ENCODE results near the gene ZNF98.

ZNF98 gene

DNA sequence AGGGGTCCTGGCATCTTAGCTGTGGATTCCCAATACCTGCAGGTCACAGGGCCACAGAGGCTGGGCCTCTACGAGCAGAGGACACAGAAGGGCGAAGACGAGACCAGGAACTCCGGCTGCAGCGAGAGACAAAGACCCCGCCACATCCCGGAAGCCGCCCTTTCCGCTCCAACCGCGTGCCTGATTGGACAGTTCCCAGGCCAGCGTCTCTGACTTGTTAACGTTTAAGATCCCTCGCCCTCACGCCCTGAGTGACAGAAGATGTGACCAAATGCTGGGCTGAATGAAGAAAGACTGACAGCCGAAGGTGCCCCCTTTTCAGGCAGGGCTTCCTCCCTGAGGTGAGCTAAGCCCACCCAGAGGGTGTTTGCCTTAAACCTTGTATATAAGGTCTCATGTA, at the start of gene ZNF98:
TSS of gene ZNF98 (minus strand) at position 136 of the 400 bp plus-strand sequence. CDS start at position 14, 122 bp downstream.
- no peak for DNase-seq

DNA sequence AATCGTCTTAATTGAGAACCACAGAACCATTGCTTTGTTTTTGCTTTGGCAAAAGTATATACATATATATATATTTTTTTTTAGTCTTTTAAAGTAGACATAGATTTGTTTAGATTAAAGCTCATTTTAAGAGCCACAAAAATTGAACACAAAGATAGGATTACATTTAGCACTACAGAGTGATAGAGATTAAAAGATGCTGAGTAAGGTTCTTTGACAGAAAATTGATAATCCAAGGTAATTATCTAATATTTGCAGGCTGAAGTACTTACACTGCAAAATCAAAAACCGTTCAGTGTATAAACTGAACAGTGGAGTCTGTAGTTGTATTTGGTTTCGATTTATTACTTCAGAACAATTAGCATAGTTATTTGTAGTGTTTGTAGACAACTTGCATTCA, 24.5 kb upstream of the ZNF98 start:
- DNase-seq = no peak

- no peak for DNase-seq
Measured at GRCh38 chr19:22438011-22438410, 15.9 kb upstream of the ZNF98 start.

DNA sequence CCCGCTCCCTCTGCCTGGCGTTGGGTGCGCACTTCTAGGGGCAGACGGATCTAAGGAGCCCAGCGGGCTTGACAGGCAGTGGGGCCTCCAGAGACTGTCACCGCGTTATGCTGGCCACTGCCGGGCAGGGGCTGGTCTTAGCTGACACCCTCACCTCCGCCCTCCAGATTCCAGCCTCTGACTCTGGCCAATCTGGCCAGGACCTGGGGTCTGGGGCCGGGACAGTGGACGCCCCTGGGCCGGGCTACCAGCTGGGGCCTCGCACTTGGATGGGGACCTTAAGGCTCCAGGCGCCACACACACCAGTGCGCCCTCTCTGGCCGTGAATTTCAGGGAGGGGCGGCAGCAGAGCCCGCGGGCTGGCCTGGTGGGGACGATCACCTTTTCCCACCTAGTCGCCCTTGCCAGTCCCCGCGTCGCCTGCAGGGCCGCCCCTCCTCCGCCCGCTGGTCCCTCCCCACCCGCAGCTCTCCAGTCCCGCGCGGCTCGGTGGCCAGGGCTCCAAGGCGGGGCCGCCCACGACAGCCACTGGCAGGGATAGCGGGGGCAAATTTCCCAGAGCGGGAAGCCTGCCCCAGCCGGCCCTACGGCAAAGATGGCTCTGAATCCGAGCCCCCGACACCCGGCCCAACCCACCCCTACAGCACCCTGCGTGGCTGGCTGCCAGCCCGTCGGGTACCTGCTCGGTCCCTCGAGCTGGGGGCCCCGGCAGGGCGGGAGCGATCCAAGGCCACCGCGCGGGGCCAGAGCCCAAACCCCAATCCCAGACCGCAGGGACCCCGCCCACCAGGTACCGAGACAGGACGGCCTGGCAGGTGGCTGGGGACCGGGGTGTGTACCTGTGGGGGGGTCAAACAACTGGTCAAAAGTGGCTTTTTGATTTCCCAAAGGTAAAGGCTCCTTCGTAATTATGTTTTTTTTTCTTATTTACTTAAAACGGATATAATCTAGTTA, 6.1 kb upstream of the ZNF98 start:
- no peak for DNase-seq

- DNase-seq = no peak
Measured at GRCh38 chr19:22427547-22427946, 5.4 kb upstream of the ZNF98 start.

DNA sequence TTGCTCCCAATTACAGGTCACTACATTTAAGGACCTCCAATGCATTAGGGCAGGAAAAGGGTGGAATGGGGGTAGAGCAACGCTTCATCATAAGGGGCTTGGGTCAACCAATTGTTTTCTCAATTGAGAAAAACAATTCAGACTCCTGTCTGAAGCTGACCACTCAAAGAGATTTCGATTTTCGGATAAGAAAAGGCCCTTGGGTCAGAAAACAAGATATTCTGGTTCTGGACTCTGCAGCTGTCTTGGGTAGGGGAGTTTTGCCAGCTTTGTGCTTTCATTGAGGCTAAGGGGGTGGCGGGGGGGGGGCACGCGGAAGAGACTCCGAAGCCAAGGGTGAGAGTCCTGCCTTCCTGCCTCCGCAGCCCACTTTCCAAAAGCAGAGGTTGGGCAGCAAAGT, 4.8 kb upstream of the ZNF98 start:
- no peak for DNase-seq

- DNase-seq = no peak
Measured at GRCh38 chr19:22421797-22422196, 349 bp downstream of the ZNF98 start.

GRCh38 chr19:22354665-22355064, 67.5 kb downstream of the ZNF98 start:
- DNase-seq = no peak

Measured in NCI-H2081 treated with DMSO at 0.1 percent for 48 hours (cell line).